ENCODE measurements around the gene DCLK1. TPM values are rescaled to one million over a fixed set of nuclear protein-coding genes. Genes with fewer than 3 reads are reported as not detected.

The DCLK1 gene
- total RNA-seq, 4 donors from 2014 or later: 20.5 to 40.1 (median 28.7) TPM

DNA sequence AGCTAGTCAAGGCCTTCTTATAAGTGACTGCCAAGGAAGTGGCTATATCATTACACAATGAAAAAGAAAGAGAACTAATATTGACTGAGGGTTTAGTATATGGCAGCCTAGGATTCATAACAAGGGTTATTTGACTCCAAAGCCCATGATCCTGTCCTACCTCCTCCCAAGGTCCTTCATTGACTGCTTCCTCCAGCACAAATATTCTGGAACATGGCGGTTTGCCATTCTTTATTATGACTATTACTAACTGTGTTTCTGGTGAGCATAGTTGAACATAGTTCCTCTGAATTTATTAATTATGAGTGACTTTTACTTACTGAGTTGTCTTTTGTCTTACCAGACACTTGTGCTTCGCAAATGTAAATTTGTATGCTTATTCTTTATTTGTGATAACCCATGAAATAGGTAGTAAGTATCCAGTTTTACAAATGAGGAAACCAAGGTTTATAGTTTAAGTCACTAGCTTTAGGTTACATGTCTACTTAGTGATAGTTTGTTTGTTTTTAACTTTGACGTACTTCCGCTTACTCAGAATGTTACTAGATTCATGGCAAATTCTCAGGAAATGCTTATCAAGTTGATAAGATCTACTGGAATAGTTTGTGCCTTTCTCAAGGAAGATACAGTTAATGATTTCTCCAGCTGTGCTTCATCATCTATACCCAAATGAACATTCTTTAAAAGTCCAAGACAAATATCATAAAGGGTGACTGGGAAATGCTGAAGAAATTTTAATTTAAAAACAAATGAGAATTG, 15.5 kb upstream of the DCLK1 start:
- H3K9me3 ChIP-seq: no peaks in the 10 kb centered on the region
- no peak overlapping the region for H3K27ac ChIP-seq (replicated peaks in 1 of 4)
- intact Hi-C loops (cut with DNase I): no loop called here
- no peak overlapping the region for H3K4me3 ChIP-seq
- H3K36me3 ChIP-seq: no peaks in the 10 kb centered on the region
- 83% methylated on average over 4 of the region's 4 CpGs for WGBS
- DNase-seq (ENCODE audit: extremely low spot score): no peak
- H3K4me1 ChIP-seq: no peaks in the 10 kb centered on the region
- no peak for TF ChIP-seq POLR2AphosphoS5 (IDR thresholded peaks at IDR 0.05)
- TF ChIP-seq POLR2A (IDR thresholded peaks at IDR 0.05; ENCODE audit: low read depth): no peak
- no peak for TF ChIP-seq EP300 (IDR thresholded peaks at IDR 0.05)
- TF ChIP-seq CTCF (IDR thresholded peaks at IDR 0.05): no peak
- no peaks in the 10 kb centered on the region for H3K27me3 ChIP-seq

- Histone ChIP-seq H3K4me1 (no peaks in the 10 kb centered on the region), H3K27me3 (no peaks in the 10 kb centered on the region), H3K36me3 (no peaks in the 10 kb centered on the region), H3K4me3 (no peak overlapping the region), H3K27ac (replicated peaks in 1 of 4) (no peak overlapping the region), H3K9me3 (no peaks in the 10 kb centered on the region)
- WGBS: 50% methylated on average over 2 of the region's 2 CpGs
- TF ChIP-seq POLR2A (IDR thresholded peaks at IDR 0.05; ENCODE audit: low read depth): no peak
- no peak for TF ChIP-seq POLR2AphosphoS5 (IDR thresholded peaks at IDR 0.05)
- TF ChIP-seq CTCF (IDR thresholded peaks at IDR 0.05): no peak
- no peak for TF ChIP-seq EP300 (IDR thresholded peaks at IDR 0.05)
- intact Hi-C loops (cut with DNase I): no loop called here
- DNase-seq (ENCODE audit: extremely low spot score): no peak
Measured at GRCh38 chr13:36143738-36144137, 12.6 kb upstream of the DCLK1 start.

- no peak overlapping the region for H3K4me3 ChIP-seq
- DNase-seq (ENCODE audit: extremely low spot score): no peak
- no peaks in the 10 kb centered on the region for H3K36me3 ChIP-seq
- H3K27me3 ChIP-seq: no peaks in the 10 kb centered on the region
- intact Hi-C loops (cut with DNase I): no loop called here
- no peak for TF ChIP-seq POLR2A (IDR thresholded peaks at IDR 0.05; ENCODE audit: low read depth)
- no peaks in the 10 kb centered on the region for H3K4me1 ChIP-seq
- H3K27ac ChIP-seq (replicated peaks in 1 of 4): no peak overlapping the region
- H3K9me3 ChIP-seq: no peaks in the 10 kb centered on the region
Measured at GRCh38 chr13:36142735-36143134, 11.6 kb upstream of the DCLK1 start.

- Histone ChIP-seq H3K36me3 (no peaks in the 10 kb centered on the region), H3K9me3 (no peaks in the 10 kb centered on the region), H3K4me1 (peaks cover 0 to 12% (median 6%) of the 10 kb centered on the region in 4 donors), H3K4me3 (no peak overlapping the region), H3K27ac (replicated peaks in 1 of 4) (no peak overlapping the region), H3K27me3 (peaks cover 0 to 4% (median 0%) of the 10 kb centered on the region in 4 donors)
- WGBS: 94% methylated on average over 2 of the region's 2 CpGs
- TF ChIP-seq POLR2AphosphoS5 (IDR thresholded peaks at IDR 0.05): no peak
- TF ChIP-seq POLR2A (IDR thresholded peaks at IDR 0.05; ENCODE audit: low read depth): no peak
- no peak for TF ChIP-seq CTCF (IDR thresholded peaks at IDR 0.05)
- TF ChIP-seq EP300 (IDR thresholded peaks at IDR 0.05): no peak
- DNase-seq (ENCODE audit: extremely low spot score): no peak
- intact Hi-C loops (cut with DNase I): loop anchor here (10.0 kb wide), 1 partner anchor 151 kb away; no protein-coding TSS in a partner anchor
Measured at GRCh38 chr13:36135876-36136275, 4.7 kb upstream of the DCLK1 start.

GRCh38 chr13:36134632-36135031, 3.5 kb upstream of the DCLK1 start:
- Histone ChIP-seq H3K27ac (replicated peaks in 1 of 4) (no peak overlapping the region), H3K27me3 (peaks cover 0 to 4% (median 0%) of the 10 kb centered on the region in 4 donors), H3K4me3 (no peak overlapping the region), H3K4me1 (peaks cover 6 to 24% (median 16%) of the 10 kb centered on the region in 4 donors), H3K9me3 (no peaks in the 10 kb centered on the region), H3K36me3 (no peaks in the 10 kb centered on the region)
- intact Hi-C loops (cut with DNase I): loop anchor here (5.0 to 10.0 kb wide), 2 partner anchors 143 to 150 kb away; no protein-coding TSS in a partner anchor
- DNase-seq (ENCODE audit: extremely low spot score): no peak
- WGBS: 68% methylated on average over 1 of the region's 1 CpG
- TF ChIP-seq CTCF (IDR thresholded peaks at IDR 0.05): no peak
- no peak for TF ChIP-seq POLR2AphosphoS5 (IDR thresholded peaks at IDR 0.05)
- no peak for TF ChIP-seq EP300 (IDR thresholded peaks at IDR 0.05)
- TF ChIP-seq POLR2A (IDR thresholded peaks at IDR 0.05; ENCODE audit: low read depth): no peak

All from esophagus muscularis mucosa (tissue), 4 donors.